IMR-90 (cell line): ENCODE results near the gene CSNK2A3. TPM values are rescaled to one million over a fixed set of nuclear protein-coding genes. Genes with fewer than 3 reads are reported as not detected.

Source experiments
- ATAC-seq: fragments of 200-7000 bp; cut with Tn5 transposase; 2 replicates; pipeline ENCODE4 v1.9.1; 2020; ENCODE audit warnings: low read depth, mild to moderate bottlenecking, moderate library complexity
- BruUV-seq: library from RNA; stranded (reverse); fragments of 400-500 nt; replicated peaks from 2 replicates; lab custom pipeline; 2021; lab: Mats Ljungman, UMichigan
- CTCF ChIA-PET: fragments of 300-600 bp; formaldehyde crosslinking; extraction: SDS; loops from one replicate; lab custom pipeline; 2021; ENCODE audit warnings: antibody characterized with exemption; lab: Yijun Ruan, JAX
- POLR2A ChIA-PET: fragments of 300-600 bp; sonication (Branson Sonifier 250); formaldehyde crosslinking; loops from one replicate; lab custom pipeline; 2022; ENCODE audit warnings: antibody characterized with exemption; ENCODE audit not compliant: unreplicated experiment; lab: Charles Lee
- DNase-seq: peaks from one replicate; pipeline ENCODE4 v3.0.0; 2013
- H2AFZ ChIP-seq: replicated peaks from 2 replicates; pipeline ENCODE3; 2013; ENCODE audit warnings: low read length, mild to moderate bottlenecking; ENCODE audit not compliant: poor library complexity
- H2AK5ac ChIP-seq: 2 replicates; pipeline ENCODE4 v1.6.1; 2013; ENCODE audit warnings: low read depth, low read length, inconsistent platforms
- H2AK9ac ChIP-seq: replicated peaks from 2 replicates; pipeline ENCODE3; 2013; ENCODE audit warnings: mild to moderate bottlenecking, low read depth, low read length, moderate library complexity; ENCODE audit not compliant: poor library complexity
- H2BK120ac ChIP-seq: 2 replicates; pipeline ENCODE4 v1.6.1; 2013; ENCODE audit warnings: low read depth, low read length, inconsistent platforms
- H2BK15ac ChIP-seq: 3 replicates; pipeline ENCODE4 v1.6.1; 2013; ENCODE audit warnings: low read depth, low read length, inconsistent platforms
- H2BK20ac ChIP-seq: 2 replicates; pipeline ENCODE4 v1.6.1; 2013; ENCODE audit warnings: low read depth, mild to moderate bottlenecking, inconsistent platforms, low read length, moderate library complexity
- H2BK5ac ChIP-seq: 2 replicates; pipeline ENCODE4 v1.6.1; 2013; ENCODE audit warnings: mild to moderate bottlenecking, low read depth, low read length, inconsistent platforms; ENCODE audit not compliant: poor library complexity, severe bottlenecking
- H3K14ac ChIP-seq: replicated peaks from 2 replicates; pipeline ENCODE4 v1.6.1; 2013; ENCODE audit warnings: low read depth, low read length, inconsistent platforms
- H3K18ac ChIP-seq: 2 replicates; pipeline ENCODE4 v1.6.1; 2013; ENCODE audit warnings: low read depth, low read length, control low read depth
- H3K23ac ChIP-seq: 2 replicates; pipeline ENCODE4 v1.6.1; 2013; ENCODE audit warnings: low read depth, low read length, inconsistent platforms
- H3K27ac ChIP-seq: 2 replicates; pipeline ENCODE4 v1.5.1; 2013; ENCODE audit warnings: mild to moderate bottlenecking, control low read depth, low read length; ENCODE audit not compliant: insufficient read depth
- H3K27me3 ChIP-seq: 2 replicates; pipeline ENCODE4 v1.6.1; 2013; ENCODE audit warnings: low read length; ENCODE audit not compliant: control insufficient read depth, insufficient read depth
- H3K36me3 ChIP-seq: 2 replicates; pipeline ENCODE4 v1.6.1; 2013; ENCODE audit warnings: low read length, mixed read lengths; ENCODE audit not compliant: control insufficient read depth, insufficient read depth
- H3K4ac ChIP-seq: 2 replicates; pipeline ENCODE4 v1.6.1; 2013; ENCODE audit warnings: low read depth, low read length, inconsistent platforms
- H3K4me1 ChIP-seq: 2 replicates; pipeline ENCODE4 v1.6.1; 2013; ENCODE audit warnings: low read length, mixed read lengths; ENCODE audit not compliant: control insufficient read depth, insufficient read depth
- H3K4me2 ChIP-seq: 2 replicates; pipeline ENCODE4 v1.6.1; 2013; ENCODE audit warnings: low read depth, mild to moderate bottlenecking, control low read depth, low read length, moderate library complexity
- H3K4me3 ChIP-seq: 2 replicates; pipeline ENCODE4 v1.5.1; 2013; ENCODE audit warnings: low read depth, mild to moderate bottlenecking, control low read depth, low read length, moderate library complexity; ENCODE audit not compliant: insufficient read depth
- H3K56ac ChIP-seq: 2 replicates; pipeline ENCODE4 v1.6.1; 2013; ENCODE audit warnings: low read length, inconsistent platforms; ENCODE audit not compliant: insufficient read depth; ENCODE audit errors: extremely low read depth
- H3K79me1 ChIP-seq, 2 experiments: 2 replicates each; pipeline ENCODE4 v1.6.1; 2013; ENCODE audit warnings: low read length in 2 of 2, inconsistent platforms in 1 of 2, low read depth in 1 of 2
- H3K9ac ChIP-seq: 2 replicates; pipeline ENCODE4 v1.6.1; 2013; ENCODE audit warnings: low read depth, low read length, control low read depth
- H3K9me1 ChIP-seq: 2 replicates; pipeline ENCODE4 v1.6.1; 2013; ENCODE audit warnings: low read length, inconsistent platforms; ENCODE audit not compliant: insufficient read depth
- H3K9me3 ChIP-seq: 2 replicates; pipeline ENCODE4 v1.6.1; 2013; ENCODE audit warnings: low read length; ENCODE audit not compliant: control insufficient read depth, insufficient read depth
- H4K20me1 ChIP-seq: 2 replicates; pipeline ENCODE4 v1.6.1; 2013; ENCODE audit warnings: low read length, inconsistent platforms; ENCODE audit not compliant: insufficient read depth
- H4K5ac ChIP-seq: 2 replicates; pipeline ENCODE4 v1.6.1; 2013; ENCODE audit warnings: mild to moderate bottlenecking, low read depth, low read length, control low read depth
- H4K8ac ChIP-seq, 2 experiments: 2 replicates each; pipeline ENCODE4 v1.6.1; 2013; ENCODE audit warnings: low read depth in 2 of 2, low read length in 2 of 2, control low read depth in 1 of 2, inconsistent platforms in 1 of 2
- H4K91ac ChIP-seq: 2 replicates; pipeline ENCODE4 v1.6.1; 2013; ENCODE audit warnings: low read depth, low read length, inconsistent platforms; ENCODE audit not compliant: insufficient read depth
- CEBPB ChIP-seq: IDR thresholded peaks from 2 replicates; pipeline ENCODE4 v1.6.1; 2012; ENCODE audit warnings: low read depth, low read length, improper control_type of control experiment
- MAZ ChIP-seq: IDR thresholded peaks from 2 replicates; pipeline ENCODE4 v1.6.1; 2012; ENCODE audit warnings: low read depth, mild to moderate bottlenecking, low read length, improper control_type of control experiment, moderate library complexity, borderline replicate concordance
- MXI1 ChIP-seq: IDR thresholded peaks from 2 replicates; pipeline ENCODE4 v1.6.1; 2012; ENCODE audit warnings: low read depth, mild to moderate bottlenecking, low read length, moderate library complexity, borderline replicate concordance
- POLR2A ChIP-seq: IDR thresholded peaks from 2 replicates; pipeline ENCODE4 v1.6.1; 2012; ENCODE audit warnings: mild to moderate bottlenecking, low read depth, low read length
- RAD21 ChIP-seq: IDR thresholded peaks from 2 replicates; pipeline ENCODE4 v1.6.1; 2012; ENCODE audit warnings: low read length, improper control_type of control experiment
- RFX5 ChIP-seq: IDR thresholded peaks from 2 replicates; pipeline ENCODE4 v1.8.0; 2012; ENCODE audit warnings: low read depth, mild to moderate bottlenecking, low read length, moderate library complexity
- USF2 ChIP-seq: fragments of 150-350 bp; IDR thresholded peaks from 2 replicates; pipeline ENCODE4 v1.6.1; 2017; ENCODE audit warnings: mild to moderate bottlenecking, antibody characterized with exemption, low read length, low read depth
- dilution Hi-C: fragments of 300-500 bp; cut with HindIII; formaldehyde crosslinking; loops from one replicate; pipeline ENCODE4 v1.14.3; 2018; ENCODE audit warnings: low sequenced_read_pairs; ENCODE audit not compliant: unreplicated experiment
- in situ Hi-C: fragments of 300-500 bp; cut with MboI; formaldehyde crosslinking; loops from 3 replicates; pipeline ENCODE4 v1.14.3; 2019; ENCODE audit warnings: low sequenced_read_pairs, inconsistent platforms, mixed read lengths
- intact Hi-C: fragments of 100-400 bp; cut with micrococcal nuclease; formaldehyde crosslinking; loops from 2 replicates; pipeline ENCODE4 v1.10.0; 2022
- polyA plus RNA-seq, 3 experiments: library from polyadenylated mRNA; depleted of rRNA; stranded (reverse); fragments of >200 nt; gene quantifications; 2 replicates each; pipeline ENCODE4 v1.2.3, GENCODE V29; 2012; ENCODE audit warnings: low replicate concordance in 1 of 3
- total RNA-seq: library from RNA; depleted of rRNA; stranded (reverse); fragments of >200 nt; gene quantifications from 2 replicates; pipeline ENCODE4 v1.2.3, GENCODE V29; 2012

The CSNK2A3 gene
- total and polyA plus RNA-seq, 2 of the 4 experiments (the other 2 are of a cell fraction): 1.2 to 3.2 TPM

- H3K23ac ChIP-seq: no peak overlapping the region
- TF ChIP-seq MAZ: no peak
- no peak for TF ChIP-seq RAD21
- no peak for TF ChIP-seq RFX5
- TF ChIP-seq POLR2A: no peak
- no peak for TF ChIP-seq MXI1
- no peak for TF ChIP-seq USF2
- no peak for TF ChIP-seq CEBPB
- no peak overlapping the region for H4K8ac ChIP-seq
- no peaks in the 10 kb centered on the region for H4K20me1 ChIP-seq
- no peaks in the 10 kb centered on the region for H3K36me3 ChIP-seq
- H4K5ac ChIP-seq: no peak overlapping the region
- no peak overlapping the region for H3K56ac ChIP-seq
- no peak overlapping the region for H3K4me2 ChIP-seq
- POLR2A ChIA-PET: no interaction called here
- ATAC-seq (no peak), DNase-seq (no peak)
- no peak overlapping the region for H2BK120ac ChIP-seq
- H3K9me3 ChIP-seq: no peaks in the 10 kb centered on the region
- H3K27me3 ChIP-seq: 0 out of 2 replicates have a peak, but pooled peaks cover 5% of the 10 kb centered on the region
- dilution Hi-C loops (no loop called here), intact Hi-C loops (no loop called here), in situ Hi-C loops (no loop called here)
- H3K27ac ChIP-seq: no peak overlapping the region
- H3K4me3 ChIP-seq: no peak overlapping the region
- peaks cover 13% of the 10 kb centered on the region; the same call in 1 of the 2 replicates for H3K9me1 ChIP-seq
- CTCF ChIA-PET: no interaction called here
- no peak overlapping the region for H3K4ac ChIP-seq
- no peak overlapping the region for H2BK20ac ChIP-seq
- no TSS peak for BruUV-seq
- no peak overlapping the region for H2BK5ac ChIP-seq
- no peak overlapping the region for H3K18ac ChIP-seq
- no peak overlapping the region for H3K14ac ChIP-seq
- no peaks in the 10 kb centered on the region for H3K79me1 ChIP-seq
- H2AK9ac ChIP-seq: no peak overlapping the region
- H4K91ac ChIP-seq: 0 out of 2 replicates have a peak overlapping the region, but pooled peaks have one; percentile 7
- H2AK5ac ChIP-seq: no peak overlapping the region
- no peak overlapping the region for H2AFZ ChIP-seq
- no peak overlapping the region for H2BK15ac ChIP-seq
- peaks cover 17% of the 10 kb centered on the region for H3K4me1 ChIP-seq
- H3K9ac ChIP-seq: no peak overlapping the region
These were observed 41.2 kb upstream of the CSNK2A3 start for GRCh38 chr11:11394241-11394640.
